Activated CD8-positive, alpha-beta T cell treated with anti-CD3 and anti-CD28 coated beads for 36 hours (primary cell): ENCODE measurements around the gene E2F4. TPM values are rescaled to one million over a fixed set of nuclear protein-coding genes. Genes with fewer than 3 reads are reported as not detected.

Experiments used
- ATAC-seq: fragments of 200-7000 bp; cut with Tn5 transposase; one replicate; pipeline ENCODE4 v1.10.0; 2021; ENCODE audit warnings: mild to moderate bottlenecking, moderate library complexity
- CTCF ChIA-PET: fragments of 350-600 bp; sonication (Branson Sonifier 250); formaldehyde crosslinking; loops from one replicate; lab custom pipeline; 2021; ENCODE audit warnings: antibody characterized with exemption; lab: Charles Lee
- POLR2A ChIA-PET: fragments of 350-600 bp; sonication (Branson Sonifier 250); formaldehyde crosslinking; loops from one replicate; lab custom pipeline; 2021; ENCODE audit warnings: antibody characterized with exemption; lab: Charles Lee
- DNase-seq: peaks from one replicate; pipeline ENCODE4 v3.0.0-alpha.2; 2020
- H3K27ac Mint-ChIP-seq: one replicate; pipeline ENCODE4 v1.8.0; 2021; ENCODE audit warnings: mild to moderate bottlenecking, mixed read lengths
- H3K27me3 Mint-ChIP-seq: one replicate; pipeline ENCODE4 v1.8.0; 2021; ENCODE audit warnings: mixed read lengths
- H3K36me3 Mint-ChIP-seq: one replicate; pipeline ENCODE4 v1.8.0; 2021; ENCODE audit warnings: low read depth, mixed read lengths
- H3K4me1 Mint-ChIP-seq: one replicate; pipeline ENCODE4 v1.8.0; 2021; ENCODE audit warnings: low read depth, mixed read lengths
- H3K4me3 Mint-ChIP-seq: one replicate; pipeline ENCODE4 v1.8.0; 2021; ENCODE audit warnings: mild to moderate bottlenecking, moderate library complexity, mixed read lengths
- H3K9me3 Mint-ChIP-seq: one replicate; pipeline ENCODE4 v1.8.0; 2021; ENCODE audit warnings: mixed read lengths
- intact Hi-C: fragments of 100-400 bp; cut with micrococcal nuclease; formaldehyde crosslinking; loops from one replicate; pipeline ENCODE4 v1.10.0; 2022
- total RNA-seq, 2 experiments: library from RNA; stranded (reverse); gene quantifications; one replicate each; pipeline ENCODE4 v1.2.3, GENCODE V29; 2021
- TF ChIP-seq, protein P1 (sequence below): fragments of 200-600 bp; IDR thresholded peaks from one replicate; pipeline ENCODE4 v1.8.0; 2022; ENCODE audit warnings: antibody characterized with exemption, mild to moderate bottlenecking

E2F4 gene
- total RNA-seq, 2 experiments from 2014 or later, result 104 to 105 TPM

DNA sequence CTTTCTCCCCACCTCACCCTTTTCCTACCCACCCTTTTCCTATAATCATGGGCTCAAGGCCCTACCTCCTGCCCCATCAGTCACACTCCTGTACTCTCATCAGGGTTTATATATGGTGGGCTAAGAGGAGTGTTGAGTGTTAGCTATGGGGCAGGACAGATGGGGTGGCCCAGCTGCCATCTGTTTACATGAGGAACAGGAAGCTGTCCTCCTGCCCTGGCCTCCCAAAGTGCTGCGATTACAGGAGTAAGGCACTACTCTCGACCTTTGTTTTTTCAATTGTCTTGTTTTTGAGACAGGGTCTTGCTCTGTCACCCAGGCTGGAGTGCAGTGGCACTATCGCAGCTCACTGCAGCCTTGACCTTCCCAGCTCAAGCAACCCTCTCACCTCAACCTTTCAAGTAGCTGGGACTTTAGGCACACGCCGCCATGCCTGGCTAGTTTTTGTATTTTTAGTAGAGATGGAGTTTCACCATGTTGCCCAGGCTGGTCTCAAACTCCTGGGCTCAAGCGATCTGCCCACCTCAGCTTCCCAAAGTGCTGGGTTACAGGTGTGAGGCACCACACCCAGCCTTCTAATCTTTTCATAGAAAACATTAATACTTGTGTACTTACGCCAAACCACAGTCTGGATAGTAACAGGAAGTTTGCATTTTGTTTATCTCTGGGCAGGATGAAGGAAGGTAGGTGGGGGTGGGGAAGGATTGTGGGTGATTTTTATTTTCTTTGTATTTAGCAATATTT is 33.9 kb upstream of the E2F4 start:
- CTCF ChIA-PET, result interaction anchor here (1.0 to 15.9 kb wide), 10 partner anchors 14 to 211 kb away, joined by 3 to 209 read pairs (median 4); partner anchors contain the start of genes HSF4 and NOL3
- Mint-ChIP-seq H3K4me1 (peaks cover 49% of the 10 kb centered on the region), H3K36me3 (peaks cover 25% of the 10 kb centered on the region), H3K9me3 (no peaks in the 10 kb centered on the region), H3K27ac (peak overlapping the region; percentile 92), H3K4me3 (peak overlapping the region; percentile 90), H3K27me3 (peaks cover 25% of the 10 kb centered on the region)
- ATAC-seq (no peak), DNase-seq (peak; percentile 13)
- POLR2A ChIA-PET, result interaction anchor here (0.6 to 5.6 kb wide), 9 partner anchors 9 to 224 kb away, joined by 3 to 67 read pairs (median 4); partner anchors contain the start of gene NOL3
- TF ChIP-seq, protein P1, sequence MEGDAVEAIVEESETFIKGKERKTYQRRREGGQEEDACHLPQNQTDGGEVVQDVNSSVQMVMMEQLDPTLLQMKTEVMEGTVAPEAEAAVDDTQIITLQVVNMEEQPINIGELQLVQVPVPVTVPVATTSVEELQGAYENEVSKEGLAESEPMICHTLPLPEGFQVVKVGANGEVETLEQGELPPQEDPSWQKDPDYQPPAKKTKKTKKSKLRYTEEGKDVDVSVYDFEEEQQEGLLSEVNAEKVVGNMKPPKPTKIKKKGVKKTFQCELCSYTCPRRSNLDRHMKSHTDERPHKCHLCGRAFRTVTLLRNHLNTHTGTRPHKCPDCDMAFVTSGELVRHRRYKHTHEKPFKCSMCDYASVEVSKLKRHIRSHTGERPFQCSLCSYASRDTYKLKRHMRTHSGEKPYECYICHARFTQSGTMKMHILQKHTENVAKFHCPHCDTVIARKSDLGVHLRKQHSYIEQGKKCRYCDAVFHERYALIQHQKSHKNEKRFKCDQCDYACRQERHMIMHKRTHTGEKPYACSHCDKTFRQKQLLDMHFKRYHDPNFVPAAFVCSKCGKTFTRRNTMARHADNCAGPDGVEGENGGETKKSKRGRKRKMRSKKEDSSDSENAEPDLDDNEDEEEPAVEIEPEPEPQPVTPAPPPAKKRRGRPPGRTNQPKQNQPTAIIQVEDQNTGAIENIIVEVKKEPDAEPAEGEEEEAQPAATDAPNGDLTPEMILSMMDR, result no peak
- intact Hi-C loops, result loop anchor here (5.0 kb wide), 4 partner anchors 126 to 206 kb away; no protein-coding TSS in a partner anchor

DNA sequence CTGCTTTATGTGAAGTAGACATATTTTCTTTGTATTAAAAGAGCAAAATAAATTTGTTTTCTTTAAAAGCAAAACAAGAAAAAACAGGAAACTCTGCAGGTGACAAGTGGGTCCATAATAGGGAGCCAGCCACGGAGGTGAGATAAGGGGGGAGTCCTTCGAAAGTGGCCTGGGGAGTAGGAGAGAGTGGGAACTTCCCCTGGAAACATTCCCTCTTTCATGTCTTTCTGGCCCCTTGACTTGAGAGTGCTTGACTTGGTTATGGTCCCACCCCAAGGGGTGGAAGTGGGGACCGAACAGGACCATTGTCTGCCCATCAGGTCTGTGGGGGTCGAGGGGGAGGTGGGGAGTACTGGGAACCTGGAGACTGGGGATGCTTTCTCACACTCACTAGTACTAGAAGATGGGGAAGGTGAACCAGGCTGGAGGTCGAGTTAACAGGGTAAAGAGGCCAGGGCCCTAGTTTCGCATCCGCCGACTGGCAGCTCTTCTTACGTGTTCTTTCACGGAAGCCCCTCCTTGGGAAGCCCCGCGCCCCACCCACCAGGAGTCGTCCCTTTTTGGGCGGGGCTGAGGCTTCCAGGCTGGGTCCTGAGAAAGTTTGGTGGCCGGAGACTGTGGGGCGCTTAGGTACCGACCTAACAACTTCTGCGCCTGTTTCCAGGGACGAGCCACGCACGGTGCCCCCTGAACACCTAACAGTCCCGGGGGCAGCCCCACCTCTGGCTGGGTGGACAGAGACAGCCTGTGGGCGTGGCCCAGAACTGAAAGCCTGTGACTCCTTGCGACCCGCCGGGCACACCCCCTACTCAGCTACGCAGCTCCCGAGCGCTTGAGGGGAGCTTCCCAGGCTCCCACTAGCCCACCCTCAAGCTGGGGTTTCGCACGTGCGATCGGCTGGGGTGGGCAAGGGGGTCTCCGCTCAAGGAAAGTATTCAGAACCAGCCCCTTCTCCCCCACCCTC is 33.0 kb upstream of the E2F4 start:
- peak overlapping the region; percentile 92 for H3K27ac Mint-ChIP-seq
- intact Hi-C loops, result loop anchor here (5.0 kb wide), 4 partner anchors 127 to 207 kb away; no protein-coding TSS in a partner anchor
- peaks cover 25% of the 10 kb centered on the region for H3K36me3 Mint-ChIP-seq
- H3K4me3 Mint-ChIP-seq, result peak overlapping the region; percentile 90
- H3K27me3 Mint-ChIP-seq, result peaks cover 27% of the 10 kb centered on the region
- POLR2A ChIA-PET, result interaction anchor here (0.6 to 5.6 kb wide), 9 partner anchors 8 to 225 kb away, joined by 3 to 67 read pairs (median 4); partner anchors contain the start of genes B3GNT9 and NOL3
- peaks cover 47% of the 10 kb centered on the region for H3K4me1 Mint-ChIP-seq
- H3K9me3 Mint-ChIP-seq, result no peaks in the 10 kb centered on the region
- peak; percentile 94 for DNase-seq
- CTCF ChIA-PET, result interaction anchor here (0.8 to 15.9 kb wide), 10 partner anchors 8 to 205 kb away, joined by 3 to 209 read pairs (median 4); partner anchors contain the start of genes B3GNT9, CES3, HSF4 and NOL3
- peak; percentile 63 for ATAC-seq
- TF ChIP-seq, protein P1, result no peak

DNA sequence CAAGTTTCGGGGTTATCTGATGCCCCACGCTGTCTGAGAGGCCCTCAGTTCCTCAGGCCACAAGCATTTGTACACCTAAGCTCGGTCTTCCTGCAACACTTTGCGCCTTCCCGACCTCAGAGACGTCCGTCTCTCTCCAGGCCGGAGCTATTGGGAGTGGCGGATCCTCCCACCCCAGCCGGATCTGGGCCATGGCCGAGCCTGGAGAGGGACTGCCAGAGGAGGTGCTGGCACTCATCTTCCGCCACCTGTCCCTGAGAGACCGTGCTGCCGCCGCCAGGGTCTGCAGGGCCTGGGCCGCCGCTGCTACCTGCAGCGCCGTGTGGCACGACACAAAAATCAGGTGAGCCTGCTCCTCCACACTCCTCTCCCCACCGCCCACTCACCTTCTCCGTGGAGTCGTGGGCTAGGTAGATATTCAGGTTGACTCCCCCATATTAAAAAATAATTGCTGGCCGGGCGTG is 30.3 kb upstream of the E2F4 start:
- peak; percentile 1 for DNase-seq
- TF ChIP-seq, protein P1, result no peak
- peak overlapping the region; percentile 90 for H3K4me3 Mint-ChIP-seq
- peaks cover 53% of the 10 kb centered on the region for H3K4me1 Mint-ChIP-seq
- H3K27ac Mint-ChIP-seq, result no peak overlapping the region
- ChIA-PET CTCF (interaction anchor here (1.4 to 15.9 kb wide), 6 partner anchors 10 to 142 kb away, joined by 5 to 209 read pairs (median 18); partner anchors contain the start of genes HSF4 and NOL3), POLR2A (interaction anchor here (0.8 to 5.6 kb wide), 3 partner anchors 11 to 33 kb away, joined by 3 to 67 read pairs (median 3); partner anchors contain the start of genes B3GNT9 and NOL3)
- intact Hi-C loops, result no loop called here
- peaks cover 39% of the 10 kb centered on the region for H3K27me3 Mint-ChIP-seq
- peaks cover 20% of the 10 kb centered on the region for H3K36me3 Mint-ChIP-seq
- no peaks in the 10 kb centered on the region for H3K9me3 Mint-ChIP-seq
- no peak for ATAC-seq

DNA sequence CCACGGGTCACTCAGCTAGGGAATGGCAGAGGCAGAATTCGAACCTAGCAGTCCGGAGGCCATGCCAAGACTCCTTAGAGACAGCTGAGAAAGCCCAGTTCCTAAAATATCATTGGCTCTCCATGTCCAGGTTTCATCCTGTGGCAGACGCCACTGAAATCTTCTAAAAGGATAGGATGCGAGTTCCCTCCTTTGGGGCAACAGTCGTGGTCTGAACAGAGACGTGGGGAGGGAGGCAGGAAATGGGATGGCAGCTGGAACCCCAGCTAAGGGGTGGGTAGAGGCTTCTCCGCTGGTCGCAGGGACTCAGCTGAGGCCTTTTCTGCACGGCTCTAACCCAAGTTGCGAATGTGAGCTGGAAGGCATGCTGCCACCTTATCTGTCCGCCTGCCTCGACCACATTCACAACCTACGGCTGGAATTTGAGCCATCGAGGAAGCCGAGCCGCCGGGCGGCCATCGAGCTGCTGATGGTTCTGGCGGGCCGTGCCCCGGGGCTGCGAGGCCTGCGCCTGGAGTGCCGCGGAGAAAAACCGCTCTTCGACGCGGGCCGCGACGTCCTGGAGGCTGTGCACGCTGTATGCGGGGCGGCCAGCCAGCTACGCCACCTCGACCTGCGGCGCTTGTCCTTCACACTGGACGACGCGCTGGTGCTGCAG is 29.3 kb upstream of the E2F4 start:
- CTCF ChIA-PET, result interaction anchor here (0.9 to 15.9 kb wide), 13 partner anchors 7 to 202 kb away, joined by 3 to 209 read pairs (median 5); partner anchors contain the start of genes CES3, HSF4 and NOL3
- POLR2A ChIA-PET, result interaction anchor here (0.5 to 5.6 kb wide), 5 partner anchors 11 to 149 kb away, joined by 3 to 67 read pairs (median 3); partner anchors contain the start of genes B3GNT9 and NOL3
- peaks cover 48% of the 10 kb centered on the region for H3K27me3 Mint-ChIP-seq
- no peak overlapping the region for H3K27ac Mint-ChIP-seq
- H3K9me3 Mint-ChIP-seq, result no peaks in the 10 kb centered on the region
- TF ChIP-seq, protein P1, result no peak
- peak overlapping the region; percentile 15 for H3K4me3 Mint-ChIP-seq
- DNase-seq, result no peak
- intact Hi-C loops, result no loop called here
- no peak for ATAC-seq
- peaks cover 52% of the 10 kb centered on the region for H3K4me1 Mint-ChIP-seq
- peaks cover 24% of the 10 kb centered on the region for H3K36me3 Mint-ChIP-seq
